NT2/D1 (cell line): ENCODE data around the gene SEL1L.

ENCODE experiments used
- DNase-seq: peaks from one replicate; pipeline ENCODE4 v3.0.0-alpha.2; 2011; ENCODE audit warnings: low read depth, low spot score
- H3K27me3 ChIP-seq: 2 replicates; pipeline ENCODE4 v1.6.0; 2011; ENCODE audit warnings: mild to moderate bottlenecking; ENCODE audit not compliant: insufficient read length, insufficient read depth
- H3K36me3 ChIP-seq: 2 replicates; pipeline ENCODE4 v1.6.1; 2011; ENCODE audit warnings: mild to moderate bottlenecking, low read length, mixed read lengths; ENCODE audit not compliant: insufficient read depth, insufficient read length
- H3K4me1 ChIP-seq: 2 replicates; pipeline ENCODE4 v1.5.1; 2011; ENCODE audit not compliant: insufficient read depth, insufficient read length
- H3K4me3 ChIP-seq: 2 replicates; pipeline ENCODE4 v1.5.1; 2011; ENCODE audit warnings: low read depth; ENCODE audit not compliant: insufficient read length
- H3K9ac ChIP-seq: 2 replicates; pipeline ENCODE4 v1.6.0; 2011; ENCODE audit warnings: low read depth; ENCODE audit not compliant: insufficient read length
- H3K9me3 ChIP-seq: 2 replicates; pipeline ENCODE4 v1.5.1; 2011; ENCODE audit warnings: mild to moderate bottlenecking, low read length; ENCODE audit not compliant: insufficient read depth
- SUZ12 ChIP-seq: IDR thresholded peaks from 2 replicates; pipeline ENCODE4 v1.6.1; 2011; ENCODE audit not compliant: insufficient read length, insufficient read depth; ENCODE audit errors: extremely low read depth
- YY1 ChIP-seq: IDR thresholded peaks from 2 replicates; pipeline ENCODE4 v1.6.1; 2011; ENCODE audit not compliant: insufficient read length, insufficient read depth
- ZNF274 ChIP-seq: IDR thresholded peaks from 2 replicates; pipeline ENCODE4 v1.6.1; 2011; ENCODE audit warnings: mild to moderate bottlenecking, low read depth, low read length

Gene SEL1L

DNA sequence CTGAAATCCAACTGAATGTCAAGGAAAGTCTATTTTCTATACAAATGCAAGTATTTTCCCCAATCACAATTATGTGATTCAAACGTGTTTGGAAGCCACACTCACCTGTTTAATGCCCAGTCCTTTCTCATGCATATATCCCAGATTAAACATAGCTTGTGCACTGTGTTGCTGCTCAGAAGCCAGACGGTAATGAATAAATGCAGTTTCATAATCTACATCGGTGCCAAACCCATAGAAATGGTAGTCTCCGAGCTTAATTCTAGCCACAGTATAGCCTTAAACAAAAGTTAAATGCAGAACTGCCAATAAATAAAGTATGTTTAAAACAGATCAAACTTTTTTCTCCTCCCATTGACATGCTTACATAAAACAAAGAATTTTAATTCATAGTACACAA is 49.5 kb downstream of the SEL1L start:
- TF ChIP-seq ZNF274 (no peak), SUZ12 (no peak), YY1 (no peak)

DNA sequence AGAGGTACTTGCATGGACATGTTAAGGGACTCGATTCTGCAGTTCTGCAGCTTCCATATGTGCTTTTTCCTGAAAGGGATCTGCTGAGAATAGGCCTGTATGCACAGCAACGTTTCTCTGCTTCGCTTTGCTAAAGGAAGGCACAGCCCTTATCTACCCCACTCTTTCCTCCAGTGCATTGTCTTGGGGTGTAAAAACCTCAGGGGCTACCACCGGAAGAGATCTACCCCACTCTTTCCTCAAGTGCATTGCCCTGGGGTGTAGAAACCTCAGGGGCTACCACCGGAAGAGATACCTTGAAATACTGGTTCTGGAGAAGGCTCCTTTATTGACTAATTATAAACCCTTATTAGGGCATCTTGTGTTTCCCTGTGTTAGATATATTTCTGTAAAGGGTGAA is 52.9 kb downstream of the SEL1L start:
- Histone ChIP-seq H3K27me3 (no peaks in the 10 kb centered on the region), H3K36me3 (peaks cover 44% of the 10 kb centered on the region), H3K9me3 (no peaks in the 10 kb centered on the region), H3K4me1 (no peaks in the 10 kb centered on the region), H3K9ac (no peak overlapping the region), H3K4me3 (no peak overlapping the region)
- no peak for DNase-seq
- TF ChIP-seq ZNF274 (no peak), YY1 (no peak), SUZ12 (no peak)

More for the DNA sequence above, 49.5 kb downstream of the SEL1L start:
- no peaks in the 10 kb centered on the region for H3K9me3 ChIP-seq
- H3K36me3 ChIP-seq: peaks cover 44% of the 10 kb centered on the region
- H3K4me1 ChIP-seq: no peaks in the 10 kb centered on the region
- no peak overlapping the region for H3K4me3 ChIP-seq
- no peak for DNase-seq
- H3K27me3 ChIP-seq: no peaks in the 10 kb centered on the region
- H3K9ac ChIP-seq: no peak overlapping the region

DNA sequence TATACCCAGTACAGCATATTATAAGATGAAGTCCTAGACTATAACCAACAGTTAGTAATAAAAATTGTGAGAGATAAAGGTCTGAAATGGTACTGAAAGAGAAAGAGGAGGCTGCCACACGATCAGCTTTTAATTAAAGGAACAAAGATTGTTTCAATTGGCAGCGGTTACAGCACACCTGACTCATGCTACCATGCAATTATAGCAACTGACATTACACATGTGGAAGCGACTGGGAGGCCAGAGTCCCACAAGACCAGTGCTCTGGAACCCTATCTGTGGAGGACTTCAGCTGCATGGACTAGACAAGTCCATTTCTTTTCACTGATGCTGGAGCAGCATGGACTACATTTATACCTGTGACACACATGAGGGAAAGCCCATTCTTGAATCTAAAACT is 55.2 kb downstream of the SEL1L start:
- TF ChIP-seq ZNF274 (no peak), YY1 (no peak), SUZ12 (no peak)
- Histone ChIP-seq H3K9ac (no peak overlapping the region), H3K27me3 (no peaks in the 10 kb centered on the region), H3K4me3 (no peak overlapping the region), H3K4me1 (no peaks in the 10 kb centered on the region), H3K9me3 (no peaks in the 10 kb centered on the region), H3K36me3 (peaks cover 27% of the 10 kb centered on the region)
- DNase-seq: no peak

DNA sequence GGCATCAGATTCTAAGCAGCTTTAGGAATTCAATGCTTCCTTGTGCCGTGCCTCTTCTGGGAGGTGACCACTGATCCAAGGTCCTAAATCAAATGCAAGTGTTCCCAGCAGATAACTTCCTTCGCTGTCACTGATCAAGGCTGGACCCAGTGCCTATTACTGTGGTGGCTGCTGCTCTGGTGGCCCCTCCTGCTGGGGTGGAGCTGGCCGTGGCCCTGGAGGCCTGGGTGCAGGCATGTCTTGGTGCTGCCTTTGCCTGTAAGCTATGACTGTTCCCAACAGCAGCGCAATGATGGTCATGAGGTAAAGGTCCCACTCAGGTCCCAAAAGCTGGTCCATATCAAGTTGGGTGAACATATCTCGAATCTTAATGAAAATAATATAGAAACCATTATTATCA is 56.8 kb downstream of the SEL1L start:
- TF ChIP-seq YY1 (no peak), SUZ12 (no peak), ZNF274 (no peak)
- H3K4me1 ChIP-seq: no peaks in the 10 kb centered on the region
- H3K4me3 ChIP-seq: no peak overlapping the region
- H3K9me3 ChIP-seq: no peaks in the 10 kb centered on the region
- no peak overlapping the region for H3K9ac ChIP-seq
- DNase-seq: no peak
- H3K36me3 ChIP-seq: peaks cover 27% of the 10 kb centered on the region
- no peaks in the 10 kb centered on the region for H3K27me3 ChIP-seq

DNA sequence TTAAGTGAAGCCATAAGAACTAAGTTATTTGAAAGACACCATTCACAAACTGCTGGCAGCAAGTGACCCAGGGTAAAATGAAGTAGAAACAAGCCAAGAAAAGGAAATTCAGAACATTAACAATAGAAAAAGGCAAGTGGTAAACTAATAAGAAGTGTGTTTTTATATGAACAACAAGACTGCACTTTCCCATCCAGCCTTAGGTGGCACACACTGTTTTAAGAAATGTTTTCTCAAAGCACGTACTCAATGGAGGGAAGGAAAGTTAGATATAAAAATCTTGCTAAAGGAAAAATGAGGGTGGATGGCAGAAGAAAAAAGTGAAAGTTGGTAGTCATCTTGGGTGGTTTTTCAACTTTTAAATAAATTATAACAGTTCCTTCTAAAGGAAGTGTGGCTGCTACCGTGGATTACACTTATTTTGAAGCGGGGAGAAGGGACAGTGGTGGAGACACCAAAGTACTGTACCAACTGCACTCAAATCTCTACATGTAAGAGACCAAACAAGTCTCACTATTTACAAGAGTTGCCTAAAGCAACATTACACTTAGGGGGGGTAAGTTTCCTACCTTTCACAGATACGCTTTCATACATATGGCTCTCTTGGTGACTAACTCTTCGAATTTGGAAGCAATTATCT is 58.8 kb downstream of the SEL1L start:
- Histone ChIP-seq H3K9ac (no peak overlapping the region), H3K4me3 (no peak overlapping the region)

DNA sequence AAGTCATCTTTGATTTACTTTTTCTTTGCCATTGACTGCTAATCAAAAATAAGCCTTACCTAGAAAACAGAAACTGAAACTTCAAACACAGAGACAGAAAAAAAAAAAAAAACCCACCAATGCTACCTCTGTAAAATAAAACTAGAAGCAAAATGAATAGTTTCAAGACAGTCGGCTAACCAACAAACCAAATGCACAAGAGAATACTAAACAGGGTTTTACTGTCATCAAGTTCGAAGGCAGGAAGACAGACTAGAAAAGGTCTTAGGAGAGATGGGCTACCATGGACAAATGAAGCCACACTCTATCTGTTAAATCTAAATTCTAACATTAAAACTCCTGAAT is 59.5 kb downstream of the SEL1L start:
- H3K9ac ChIP-seq: no peak overlapping the region
- H3K4me3 ChIP-seq: no peak overlapping the region
- H3K9me3 ChIP-seq: no peaks in the 10 kb centered on the region
- TF ChIP-seq ZNF274 (no peak), SUZ12 (no peak), YY1 (no peak)
- DNase-seq: no peak
- H3K36me3 ChIP-seq: peaks cover 23% of the 10 kb centered on the region
- no peaks in the 10 kb centered on the region for H3K4me1 ChIP-seq
- H3K27me3 ChIP-seq: no peaks in the 10 kb centered on the region

More for the DNA sequence above, 58.8 kb downstream of the SEL1L start:
- DNase-seq: no peak
- Histone ChIP-seq H3K36me3 (peaks cover 27% of the 10 kb centered on the region), H3K9me3 (no peaks in the 10 kb centered on the region), H3K27me3 (no peaks in the 10 kb centered on the region), H3K4me1 (no peaks in the 10 kb centered on the region)
- no peak for TF ChIP-seq YY1
- TF ChIP-seq ZNF274: no peak
- no peak for TF ChIP-seq SUZ12

DNA sequence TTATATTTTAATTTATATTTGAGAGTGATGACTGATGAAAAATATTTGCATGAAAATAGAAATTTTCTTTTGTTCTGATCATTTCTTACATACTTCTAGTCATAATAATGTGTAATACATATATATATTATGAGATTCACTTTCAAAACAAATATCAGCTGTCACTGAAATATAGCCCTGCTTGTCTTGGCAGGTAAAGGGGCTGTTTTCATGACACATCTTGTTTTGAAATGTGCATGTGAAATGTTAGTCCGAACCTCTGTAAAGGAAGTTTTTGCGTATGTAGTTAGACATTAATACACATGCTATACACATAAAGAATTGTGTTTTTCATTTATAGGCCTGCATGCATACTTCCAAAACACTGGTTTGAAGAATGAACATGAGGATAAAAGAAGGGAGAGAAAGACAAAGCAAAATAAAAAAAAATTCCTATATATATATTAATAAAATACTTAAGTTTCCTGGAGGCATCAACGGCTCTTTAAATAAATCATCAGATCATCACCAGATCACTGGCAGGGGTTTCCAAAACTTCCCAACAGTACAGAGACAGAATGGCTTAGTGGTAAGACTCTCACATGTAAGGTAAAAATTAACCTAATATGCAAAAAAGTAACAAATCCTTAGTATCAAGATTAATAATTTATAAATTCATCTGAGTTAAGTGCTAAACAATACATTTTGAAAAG is 60.1 kb downstream of the SEL1L start:
- no peak for DNase-seq
- no peak for TF ChIP-seq YY1
- no peak for TF ChIP-seq ZNF274
- TF ChIP-seq SUZ12: no peak
- Histone ChIP-seq H3K9ac (no peak overlapping the region), H3K4me3 (no peak overlapping the region), H3K9me3 (no peaks in the 10 kb centered on the region), H3K27me3 (no peaks in the 10 kb centered on the region), H3K4me1 (no peaks in the 10 kb centered on the region), H3K36me3 (peaks cover 18% of the 10 kb centered on the region)
